Neuronal stem cell (in vitro differentiated cells): Measurements from ENCODE around the gene CACNG1.
A peak's percentile ranks its signal among the peaks of the same experiment; 100 is the strongest.

Experiments used
- DNase-seq: peaks from one replicate; pipeline ENCODE4 v3.0.0-alpha.2; 2013; ENCODE audit warnings: low spot score
- H2AFZ ChIP-seq: one replicate; pipeline ENCODE4 v1.6.1; 2013; ENCODE audit warnings: mild to moderate bottlenecking, low read length, inconsistent platforms
- H2AK5ac ChIP-seq: 2 replicates; pipeline ENCODE4 v1.6.1; 2013; ENCODE audit warnings: low read depth, mild to moderate bottlenecking, inconsistent platforms, low read length, moderate library complexity, mixed read lengths
- H2BK120ac ChIP-seq: 2 replicates; pipeline ENCODE4 v1.6.1; 2013; ENCODE audit warnings: low read depth, mild to moderate bottlenecking, inconsistent platforms, low read length, moderate library complexity, mixed read lengths
- H2BK12ac ChIP-seq: one replicate; pipeline ENCODE4 v1.6.1; 2013; ENCODE audit warnings: low read length, inconsistent platforms
- H2BK15ac ChIP-seq: 2 replicates; pipeline ENCODE4 v1.6.1; 2013; ENCODE audit warnings: mild to moderate bottlenecking, low read length, inconsistent platforms, mixed read lengths
- H2BK5ac ChIP-seq: one replicate; pipeline ENCODE4 v1.6.1; 2013; ENCODE audit warnings: inconsistent platforms, mild to moderate bottlenecking, low read length, moderate library complexity
- H3K14ac ChIP-seq: one replicate; pipeline ENCODE4 v1.6.1; 2013; ENCODE audit warnings: low read length, inconsistent platforms
- H3K18ac ChIP-seq: 2 replicates; pipeline ENCODE4 v1.6.1; 2013; ENCODE audit warnings: low read length, inconsistent platforms
- H3K23ac ChIP-seq: 2 replicates; pipeline ENCODE4 v1.6.1; 2013; ENCODE audit warnings: low read depth, mild to moderate bottlenecking, mixed read lengths, low read length, inconsistent platforms; ENCODE audit not compliant: poor library complexity
- H3K27ac ChIP-seq: replicated peaks from 3 replicates; pipeline ENCODE4 v1.5.1; 2013; ENCODE audit warnings: low read length, inconsistent platforms
- H3K27me3 ChIP-seq, 3 experiments: 2 replicates each; pipeline ENCODE4 v1.6.1; 2013; ENCODE audit warnings: low read length in 3 of 3, mild to moderate bottlenecking in 2 of 3, inconsistent platforms in 1 of 3, low read depth in 1 of 3, mixed read lengths in 1 of 3, moderate library complexity in 1 of 3; ENCODE audit not compliant: control insufficient read depth in 3 of 3, insufficient read depth in 3 of 3
- H3K36me3 ChIP-seq, 2 donors: replicated peaks in 1 of 2; 2 replicates each; pipeline ENCODE4 v1.6.1; 2013; ENCODE audit warnings: low read length in 2 of 2; ENCODE audit not compliant: control insufficient read depth in 2 of 2, insufficient read depth in 2 of 2
- H3K4ac ChIP-seq: 2 replicates; pipeline ENCODE4 v1.6.1; 2013; ENCODE audit warnings: inconsistent platforms, mild to moderate bottlenecking, low read length, moderate library complexity
- H3K4me1 ChIP-seq, 2 donors: 1 replicate in 1 of 2; 2 replicates in 1 of 2; pipeline ENCODE4 v1.6.1; 2013; ENCODE audit warnings: low read length in 2 of 2, low read depth in 1 of 2; ENCODE audit not compliant: control insufficient read depth in 2 of 2, insufficient read depth in 1 of 2
- H3K4me2 ChIP-seq: one replicate; pipeline ENCODE4 v1.6.1; 2013; ENCODE audit warnings: mild to moderate bottlenecking, low read length, inconsistent platforms; ENCODE audit not compliant: insufficient read depth, poor library complexity, severe bottlenecking
- H3K4me3 ChIP-seq, 2 donors: 2 replicates each; pipeline ENCODE4 v1.5.1; 2013; ENCODE audit warnings: low read length in 2 of 2, mild to moderate bottlenecking in 2 of 2, inconsistent platforms in 1 of 2, moderate library complexity in 1 of 2
- H3K79me1 ChIP-seq: one replicate; pipeline ENCODE4 v1.6.1; 2013; ENCODE audit warnings: low read depth, mild to moderate bottlenecking, inconsistent platforms, low read length, moderate library complexity
- H3K9ac ChIP-seq: one replicate; pipeline ENCODE4 v1.6.1; 2013; ENCODE audit warnings: mild to moderate bottlenecking, low read depth, low read length, inconsistent platforms; ENCODE audit not compliant: poor library complexity
- H3K9me3 ChIP-seq, 2 donors: replicated peaks in 1 of 2; 2 replicates each; pipeline versions ENCODE3 to v1.6.1; 2013; ENCODE audit warnings: low read length in 2 of 2, mild to moderate bottlenecking in 2 of 2, inconsistent platforms in 1 of 2, low read depth in 1 of 2, mixed read lengths in 1 of 2, moderate library complexity in 1 of 2; ENCODE audit not compliant: control insufficient read depth in 2 of 2, insufficient read depth in 1 of 2
- H4K8ac ChIP-seq: one replicate; pipeline ENCODE4 v1.6.1; 2013; ENCODE audit warnings: low read depth, mild to moderate bottlenecking, inconsistent platforms, low read length, moderate library complexity
- H4K91ac ChIP-seq: one replicate; pipeline ENCODE4 v1.6.1; 2013; ENCODE audit warnings: low read length, low read depth, mild to moderate bottlenecking, inconsistent platforms; ENCODE audit not compliant: poor library complexity
- WGBS, 2 donors: extraction: QIAGEN DNeasy Blood & Tissue Kit; methylation state at CpG; one replicate each; pipeline ENCODE4 v1.1.7; 2013; ENCODE audit warnings: missing lambda C conversion rate in 2 of 2, mixed read lengths in 1 of 2; ENCODE audit not compliant: insufficient read length in 2 of 2, insufficient replicate concordance in 1 of 2; ENCODE audit errors: extremely low coverage in 2 of 2; 5-methylcytosine and 5-hydroxymethylcytosine counted together

Gene CACNG1

GRCh38 chr17:67051155-67051538 lies 6.8 kb downstream of the CACNG1 start:
- no peak overlapping the region for H3K23ac ChIP-seq
- H3K9ac ChIP-seq: no peak overlapping the region
- H3K18ac ChIP-seq: peak overlapping the region; percentile 35
- no peak overlapping the region for H2BK15ac ChIP-seq
- peaks cover 0 to 3% of the 10 kb centered on the region in 2 donors for H3K4me1 ChIP-seq
- peaks cover 11 to 14% of the 10 kb centered on the region in 2 donors for H3K9me3 ChIP-seq
- no peak overlapping the region for H3K4me3 ChIP-seq
- H3K36me3 ChIP-seq: no peaks in the 10 kb centered on the region
- H3K4me2 ChIP-seq: no peak overlapping the region
- H3K4ac ChIP-seq: no peak overlapping the region
- H3K79me1 ChIP-seq: peaks cover 3% of the 10 kb centered on the region
- no peak overlapping the region for H2BK12ac ChIP-seq
- no peak overlapping the region for H2AFZ ChIP-seq
- H3K14ac ChIP-seq: no peak overlapping the region
- H4K8ac ChIP-seq: no peak overlapping the region
- H4K91ac ChIP-seq: no peak overlapping the region
- WGBS, 2 donors: no CpG with 5 or more reads among the region's 4 CpGs
- H3K27me3 ChIP-seq: peaks cover 0 to 2% (median 0%) of the 10 kb centered on the region in 3 experiments
- no peak overlapping the region for H2BK5ac ChIP-seq
- no peak overlapping the region for H2AK5ac ChIP-seq
- H3K27ac ChIP-seq: no peak overlapping the region
- no peak overlapping the region for H2BK120ac ChIP-seq
- no peak for DNase-seq

GRCh38 chr17:67051837-67052236 lies 7.5 kb downstream of the CACNG1 start:
- H3K9ac ChIP-seq: no peak overlapping the region
- peaks cover 3% of the 10 kb centered on the region for H3K79me1 ChIP-seq
- no peak overlapping the region for H2BK12ac ChIP-seq
- H2BK15ac ChIP-seq: no peak overlapping the region
- H3K27ac ChIP-seq: no peak overlapping the region
- no peak overlapping the region for H3K4me3 ChIP-seq
- H3K27me3 ChIP-seq: peaks cover 0 to 2% (median 0%) of the 10 kb centered on the region in 3 experiments
- H3K4ac ChIP-seq: no peak overlapping the region
- no peak overlapping the region for H3K4me2 ChIP-seq
- no CpG with 5 or more reads among the region's 5 CpGs for WGBS, 2 donors
- no peak overlapping the region for H3K14ac ChIP-seq
- peaks cover 0 to 3% of the 10 kb centered on the region in 2 donors for H3K4me1 ChIP-seq
- no peaks in the 10 kb centered on the region for H3K36me3 ChIP-seq
- H2BK5ac ChIP-seq: no peak overlapping the region
- no peak overlapping the region for H2AFZ ChIP-seq
- no peak overlapping the region for H2AK5ac ChIP-seq
- H3K23ac ChIP-seq: no peak overlapping the region
- no peak overlapping the region for H4K8ac ChIP-seq
- no peak overlapping the region for H4K91ac ChIP-seq
- DNase-seq: no peak
- H3K9me3 ChIP-seq: peaks cover 11 to 14% of the 10 kb centered on the region in 2 donors
- no peak overlapping the region for H3K18ac ChIP-seq
- no peak overlapping the region for H2BK120ac ChIP-seq

- Histone ChIP-seq H3K9me3 (peaks cover 6 to 9% of the 10 kb centered on the region in 2 donors), H3K36me3 (no peaks in the 10 kb centered on the region), H2BK5ac (no peak overlapping the region), H3K23ac (no peak overlapping the region), H3K4me1 (peaks cover 0 to 3% of the 10 kb centered on the region in 2 donors), H2BK15ac (no peak overlapping the region), H3K4me3 (no peak overlapping the region), H4K8ac (no peak overlapping the region), H3K27ac (no peak overlapping the region), H2BK120ac (no peak overlapping the region), H3K14ac (no peak overlapping the region), H3K18ac (no peak overlapping the region), H4K91ac (no peak overlapping the region), H3K4ac (no peak overlapping the region), H3K4me2 (no peak overlapping the region), H2BK12ac (no peak overlapping the region), H3K79me1 (peaks cover 3% of the 10 kb centered on the region), H3K27me3 (peaks cover 0 to 2% (median 0%) of the 10 kb centered on the region in 3 experiments), H2AK5ac (no peak overlapping the region), H2AFZ (no peak overlapping the region), H3K9ac (no peak overlapping the region)
- DNase-seq: no peak
- WGBS, 2 donors: no CpG with 5 or more reads among the region's 9 CpGs
These were observed 8.5 kb downstream of the CACNG1 start for GRCh38 chr17:67052720-67053437.

GRCh38 chr17:67053438-67054000 lies 9.2 kb downstream of the CACNG1 start:
- Histone ChIP-seq H2BK15ac (no peak overlapping the region), H3K27me3 (peaks cover 0 to 2% (median 0%) of the 10 kb centered on the region in 3 experiments), H3K4me3 (no peak overlapping the region), H3K18ac (no peak overlapping the region), H4K91ac (no peak overlapping the region), H4K8ac (no peak overlapping the region), H2BK12ac (no peak overlapping the region), H2AK5ac (no peak overlapping the region), H3K4me2 (no peak overlapping the region), H2BK120ac (no peak overlapping the region), H3K23ac (no peak overlapping the region), H3K9me3 (peaks cover 5 to 9% of the 10 kb centered on the region in 2 donors), H3K4me1 (peaks cover 0 to 3% of the 10 kb centered on the region in 2 donors), H3K14ac (no peak overlapping the region), H3K9ac (no peak overlapping the region), H3K27ac (no peak overlapping the region), H3K36me3 (no peaks in the 10 kb centered on the region), H3K4ac (no peak overlapping the region), H2AFZ (no peak overlapping the region), H3K79me1 (peaks cover 3% of the 10 kb centered on the region), H2BK5ac (no peak overlapping the region)
- WGBS, 2 donors: no CpG with 5 or more reads among the region's 9 CpGs
- no peak for DNase-seq
